ENCODE measurements around the gene MT1HL1.

The MT1HL1 gene

DNA sequence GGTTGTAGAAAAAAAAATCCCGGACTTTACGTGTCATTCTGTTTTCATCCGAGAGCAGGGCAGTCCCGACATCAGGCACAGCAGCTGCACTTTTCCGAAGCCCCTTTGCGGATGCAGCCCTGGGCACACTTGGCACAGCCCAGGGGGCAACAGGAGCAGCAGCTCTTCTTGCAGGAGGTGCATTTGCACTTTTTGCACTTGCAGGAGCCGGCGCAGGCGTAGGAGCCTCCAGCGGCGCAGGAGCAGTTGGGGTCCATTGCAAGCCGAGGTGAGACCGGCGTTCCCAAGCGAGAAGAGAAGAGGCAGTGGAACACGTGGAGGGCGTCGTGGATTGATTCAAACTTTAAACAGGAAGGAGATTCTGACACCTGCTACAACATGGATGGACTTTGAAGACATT is at the start of gene MT1HL1:
TSS of gene MT1HL1 (minus strand) at position 326 of the 400 bp plus-strand sequence. CDS start at position 257, 69 bp downstream.
- FAIRE-seq = no peak

DNA sequence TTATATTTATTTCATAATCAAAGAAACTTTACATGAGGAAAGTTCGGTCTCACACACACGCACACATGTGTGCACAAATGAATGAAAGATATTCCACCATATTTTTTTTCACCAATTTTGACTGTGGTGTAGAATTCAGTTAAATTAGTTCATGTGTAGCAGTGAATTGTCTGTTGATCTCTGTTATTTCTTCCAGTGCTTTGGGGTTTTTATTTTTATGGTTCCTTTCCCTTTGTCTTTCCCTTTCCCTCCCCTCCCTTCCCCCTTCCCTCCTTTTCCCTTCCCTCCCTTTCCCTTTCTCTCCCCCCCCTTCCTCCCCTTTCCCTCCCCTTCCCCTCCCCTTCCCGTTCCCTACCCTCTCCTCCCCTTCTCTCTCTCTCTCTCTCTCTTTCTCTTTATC is 46.7 kb upstream of the MT1HL1 start:
- FAIRE-seq = no peak

DNA sequence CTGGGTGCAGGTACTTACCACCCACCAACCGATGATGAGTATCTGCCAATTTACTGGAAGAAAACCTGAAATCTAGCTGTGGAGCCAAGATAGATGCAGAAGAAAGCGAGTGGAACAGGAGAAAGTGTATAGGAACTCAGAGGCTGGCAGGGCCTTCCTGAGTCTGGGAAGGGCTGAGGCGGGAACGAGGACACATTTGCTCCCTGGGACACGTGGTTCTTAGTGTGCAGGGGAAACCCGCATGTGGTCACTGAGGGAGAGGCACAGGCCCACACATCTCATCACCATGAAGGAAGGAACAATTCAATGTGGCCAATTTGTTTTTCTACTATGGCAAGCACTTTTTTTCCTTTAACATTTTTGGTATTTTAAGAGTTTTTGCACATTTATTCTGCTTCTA is 45.9 kb upstream of the MT1HL1 start:
- no peak for FAIRE-seq

DNA sequence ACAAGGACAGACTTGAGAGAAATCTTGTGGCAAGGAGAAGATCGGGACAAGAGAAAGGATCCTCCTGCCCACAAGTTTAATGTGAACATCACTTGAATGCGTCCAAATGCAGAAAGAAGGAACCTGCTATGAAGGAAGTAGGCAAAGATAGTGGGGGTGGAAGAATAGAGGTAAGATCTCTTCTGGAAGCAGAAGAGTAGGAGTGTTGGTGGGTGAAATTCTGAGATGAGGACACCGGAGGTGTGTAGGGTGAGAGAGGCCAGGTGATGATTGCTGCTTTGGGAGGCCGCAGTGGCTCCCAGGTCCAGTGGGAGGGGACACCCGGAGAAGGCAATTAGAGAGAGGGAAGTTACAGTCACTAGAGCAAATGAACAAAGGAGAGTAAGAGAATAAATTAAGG is 44.6 kb upstream of the MT1HL1 start:
- FAIRE-seq = no peak

DNA sequence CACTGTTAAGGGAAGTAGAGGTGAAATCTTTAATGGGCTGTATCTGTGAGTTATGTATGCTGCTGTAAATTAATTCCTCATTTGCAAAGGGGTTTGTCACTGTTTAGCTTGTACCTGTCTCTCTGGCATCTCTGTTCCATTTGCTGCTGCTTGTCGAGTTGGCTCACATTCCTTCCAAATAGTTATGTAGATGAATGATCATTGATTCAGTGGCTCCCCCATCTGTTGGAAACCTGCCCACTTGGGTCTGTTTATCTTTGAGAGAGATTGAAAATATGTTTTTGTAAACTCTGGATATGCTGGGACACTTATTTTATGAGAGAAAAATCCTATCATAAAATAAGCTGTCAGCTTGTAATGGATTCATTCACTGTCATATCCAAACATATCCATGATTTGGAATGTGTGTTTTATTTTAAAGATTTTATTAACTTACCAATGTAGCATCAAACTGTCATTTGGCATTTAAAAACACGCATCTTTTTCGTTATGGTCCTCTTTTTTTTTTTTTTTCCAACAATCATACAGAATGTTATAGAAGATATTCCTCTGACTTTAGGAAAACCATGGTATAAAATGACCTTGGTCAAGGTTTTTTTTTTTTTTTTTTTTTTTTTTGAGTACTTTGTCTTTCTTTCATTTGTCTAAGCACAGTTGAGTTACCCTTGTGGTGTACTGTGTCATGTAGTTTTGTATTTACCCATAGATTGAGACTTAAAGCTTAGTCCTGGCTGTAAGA is 41.2 kb upstream of the MT1HL1 start:
- FAIRE-seq = no peak

DNA sequence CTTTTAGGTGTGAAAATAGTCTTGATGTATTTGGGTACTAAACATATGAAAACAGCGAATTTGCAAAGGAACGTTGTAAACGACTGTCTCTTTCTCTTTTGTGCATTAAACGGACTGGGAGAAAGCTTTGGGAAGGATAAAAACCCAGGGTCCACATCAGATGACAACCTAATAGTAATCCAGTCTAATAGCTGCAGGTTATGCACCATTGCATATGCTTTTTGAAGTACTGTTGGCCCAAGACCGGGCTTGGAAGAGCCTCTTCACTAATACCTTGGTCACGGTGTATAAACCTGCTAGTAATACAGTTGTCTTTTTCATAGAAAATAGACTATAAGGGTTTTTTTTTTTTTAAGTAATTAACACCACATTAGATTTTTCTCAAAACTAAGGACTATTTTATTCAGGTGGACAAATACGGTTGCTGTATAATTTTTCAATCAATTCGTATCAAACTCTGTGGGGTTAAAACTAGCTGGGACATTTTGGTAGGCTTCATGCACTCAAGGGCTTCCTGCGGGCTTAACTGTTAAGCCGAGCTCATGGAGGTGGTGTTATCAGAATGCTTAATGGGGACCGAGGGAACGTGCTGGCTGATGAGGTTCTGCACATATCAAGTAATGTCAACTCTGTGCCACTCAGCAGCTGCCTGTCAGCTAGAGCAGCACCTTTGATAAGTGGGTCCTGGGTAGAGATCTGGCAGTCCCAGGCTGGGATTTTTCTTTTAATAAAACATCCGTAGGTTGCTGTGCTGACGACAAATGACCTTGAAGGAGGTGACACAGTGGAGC is 39.8 kb upstream of the MT1HL1 start:
- FAIRE-seq = no peak

DNA sequence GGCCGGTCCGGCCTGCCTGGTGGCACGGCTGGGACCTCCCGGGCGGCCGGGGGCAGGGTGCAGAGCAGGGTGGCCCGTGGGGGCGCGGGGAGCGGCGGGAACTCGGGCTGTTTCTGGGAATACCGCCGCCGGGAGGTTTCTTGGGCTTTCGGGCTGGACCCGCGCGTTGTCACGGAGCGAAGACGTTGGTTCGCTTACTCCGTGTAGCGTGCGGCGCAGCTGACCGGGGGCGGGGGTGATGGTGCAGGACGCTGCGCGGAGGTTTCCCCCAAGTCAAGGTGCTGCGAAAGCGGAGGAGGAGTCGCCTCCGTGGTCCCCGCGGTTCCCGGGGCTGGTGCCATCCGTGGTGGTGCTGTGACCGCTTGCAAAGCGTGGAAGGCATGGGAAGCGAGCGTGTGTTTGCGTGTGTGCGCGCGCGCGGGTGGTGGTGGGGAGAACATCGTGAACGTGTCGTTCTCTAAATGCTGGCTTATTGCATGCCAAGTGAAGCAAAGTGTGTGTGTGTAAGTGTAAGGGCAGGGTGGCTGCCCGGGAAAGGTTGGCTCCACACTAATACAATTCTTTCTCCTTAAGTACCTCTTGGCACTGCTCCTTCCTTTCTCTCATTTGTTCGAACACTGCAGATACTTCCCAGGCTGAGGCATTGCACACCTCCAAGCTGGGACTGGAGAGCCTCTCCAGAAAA is 38.8 kb upstream of the MT1HL1 start:
- no peak for FAIRE-seq

DNA sequence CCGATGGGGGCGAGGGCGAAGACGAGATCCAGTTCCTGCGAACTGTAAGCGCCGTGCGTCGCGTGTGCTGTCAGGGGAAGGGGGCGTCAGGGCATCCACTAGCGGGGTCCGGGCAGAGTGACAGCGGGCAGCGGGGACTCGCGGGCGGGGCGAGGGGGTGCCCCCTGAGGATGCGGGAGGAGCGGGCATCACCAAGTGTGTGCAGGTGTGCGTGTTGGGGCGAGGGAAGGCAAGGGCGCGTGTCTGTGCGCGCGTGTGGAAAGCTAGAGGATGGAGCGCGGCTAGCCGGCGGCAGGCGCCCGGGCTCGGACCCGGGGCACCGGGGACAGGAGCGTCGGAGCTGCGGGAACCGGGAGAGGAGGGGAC is 38.3 kb upstream of the MT1HL1 start:
- no peak for FAIRE-seq

DNA sequence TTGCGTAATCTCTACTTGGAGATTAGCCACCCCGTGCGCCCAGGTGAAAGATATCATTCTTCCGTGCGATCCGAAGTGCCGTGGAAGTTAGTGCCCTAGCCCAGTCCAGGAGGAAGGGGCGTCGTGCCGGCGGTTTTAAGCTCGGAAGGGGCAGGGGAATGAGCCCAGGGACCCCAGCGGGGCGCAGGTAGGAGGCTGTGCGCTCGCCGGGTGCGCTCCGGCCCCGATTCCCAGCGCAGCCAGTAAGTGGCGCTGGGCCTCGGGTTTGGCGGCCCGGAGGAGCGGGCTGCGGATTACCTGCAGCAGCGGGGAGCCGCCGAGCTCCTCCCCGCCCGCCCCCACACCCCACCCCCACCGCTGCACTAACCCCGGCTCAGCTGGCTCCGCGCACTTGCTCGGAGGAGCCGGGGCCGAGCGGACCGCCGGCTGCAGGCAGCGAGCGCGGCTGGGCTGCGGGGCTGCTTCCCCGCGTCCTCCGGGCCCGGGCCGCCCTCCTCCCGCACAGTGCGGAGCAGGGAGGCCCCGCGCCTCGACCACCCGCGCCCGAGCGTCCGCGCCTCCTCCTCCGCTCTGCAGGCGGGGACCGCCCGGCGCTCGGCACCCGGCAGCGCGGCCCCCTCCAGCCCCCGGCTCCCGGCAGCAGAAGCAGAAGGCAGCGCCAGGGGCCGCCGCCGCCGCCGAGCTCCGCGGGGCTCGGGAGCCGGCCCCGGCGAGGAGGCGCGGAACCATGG is 37.7 kb upstream of the MT1HL1 start, which contains the start of gene RYR2:
TSS of gene RYR2 (plus strand) at position 390 of the 731 bp plus-strand sequence. CDS start at position 728, 338 bp downstream.
- FAIRE-seq = no peak

DNA sequence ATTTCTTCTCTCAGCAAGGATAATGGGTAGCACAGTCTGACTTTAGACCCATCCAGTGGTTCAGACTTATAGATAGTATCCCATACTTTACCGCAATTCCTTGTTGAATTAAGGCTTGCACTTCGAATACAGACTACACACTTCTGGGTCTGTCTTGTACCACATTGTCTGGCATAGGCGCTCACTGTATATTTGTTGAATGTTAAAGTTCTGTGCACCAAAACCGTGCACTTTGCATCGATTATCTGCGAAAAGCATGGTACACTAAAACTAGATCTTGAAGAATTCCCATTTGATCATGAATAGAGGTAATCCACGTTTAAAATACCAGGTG is 37.2 kb upstream of the MT1HL1 start:
- no peak for FAIRE-seq

DNA sequence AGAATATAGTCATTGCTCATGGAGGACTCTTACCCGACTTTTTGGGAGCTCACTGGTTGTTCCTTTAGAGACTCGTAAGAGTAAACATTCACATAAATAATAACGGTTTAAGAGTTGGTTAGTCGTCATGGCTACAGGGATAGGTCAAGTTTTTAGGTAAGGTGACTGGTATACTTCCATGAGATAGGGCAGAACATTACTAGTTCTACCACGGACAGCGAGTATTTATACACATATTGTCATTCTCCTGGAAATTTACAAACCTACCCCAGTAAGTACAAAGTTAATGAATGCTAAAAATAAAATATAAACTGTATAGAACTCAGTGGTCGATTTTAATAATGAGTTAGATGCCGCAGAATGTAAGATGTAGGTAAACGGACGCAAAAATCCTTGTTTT is 36.6 kb upstream of the MT1HL1 start:
- no peak for FAIRE-seq

DNA sequence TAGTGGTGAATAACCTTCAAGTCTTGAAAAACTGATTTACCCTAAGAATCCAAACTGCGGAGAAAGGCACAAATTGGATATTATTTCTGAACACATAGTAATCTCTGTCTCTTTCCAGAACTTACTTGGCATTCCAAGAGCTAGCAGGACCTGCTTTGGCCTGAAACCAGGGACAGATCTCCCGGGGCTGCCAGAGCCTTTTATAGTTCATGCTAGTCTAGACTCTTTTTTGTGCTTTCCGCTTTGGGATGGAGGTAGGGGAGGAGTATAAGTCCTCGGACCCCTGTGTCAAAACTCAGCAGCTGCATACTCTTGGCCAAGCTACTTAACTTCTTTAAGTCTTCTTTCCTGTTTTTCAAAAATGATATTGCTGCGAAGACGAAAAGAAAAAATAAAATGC is 34.0 kb upstream of the MT1HL1 start:
- FAIRE-seq = no peak

DNA sequence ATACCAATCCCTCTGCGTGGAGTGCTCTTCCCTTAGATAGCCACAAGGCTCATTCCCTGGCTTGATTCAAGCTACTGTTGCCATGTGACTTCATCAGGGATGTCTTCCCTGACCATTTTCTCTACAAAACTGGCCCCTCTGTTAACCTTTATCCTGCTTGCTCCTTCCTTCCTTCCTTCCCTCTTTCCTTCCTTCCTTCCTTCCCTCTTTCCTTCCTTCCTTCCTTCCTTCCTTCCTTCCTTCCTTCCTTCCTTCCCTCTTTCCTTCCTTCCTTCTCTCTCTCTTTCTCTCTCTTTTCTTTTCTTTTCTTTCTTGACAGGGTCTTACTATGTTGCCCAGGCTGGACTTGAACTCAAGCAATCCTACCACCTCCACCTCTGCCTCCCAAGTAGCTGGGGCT is 31.5 kb upstream of the MT1HL1 start:
- no peak for FAIRE-seq

DNA sequence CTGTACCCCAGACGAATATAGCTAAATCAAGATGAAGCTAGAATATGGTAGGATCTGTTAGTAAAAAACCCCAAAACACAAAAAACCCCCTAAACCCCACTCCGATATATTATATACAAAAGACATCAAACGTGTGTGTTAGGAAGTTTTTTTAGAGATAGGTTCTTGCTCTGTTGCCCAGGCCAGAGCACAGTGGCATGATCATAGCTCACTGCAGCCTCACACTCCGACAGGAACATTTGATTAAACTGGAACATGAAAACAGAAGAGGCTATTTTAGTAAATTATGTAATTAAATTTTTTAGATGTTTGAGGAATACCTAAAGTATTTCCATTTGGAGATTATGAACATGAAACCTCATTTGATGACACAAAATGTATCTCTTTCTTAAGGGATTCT is 29.6 kb upstream of the MT1HL1 start:
- FAIRE-seq = no peak

DNA sequence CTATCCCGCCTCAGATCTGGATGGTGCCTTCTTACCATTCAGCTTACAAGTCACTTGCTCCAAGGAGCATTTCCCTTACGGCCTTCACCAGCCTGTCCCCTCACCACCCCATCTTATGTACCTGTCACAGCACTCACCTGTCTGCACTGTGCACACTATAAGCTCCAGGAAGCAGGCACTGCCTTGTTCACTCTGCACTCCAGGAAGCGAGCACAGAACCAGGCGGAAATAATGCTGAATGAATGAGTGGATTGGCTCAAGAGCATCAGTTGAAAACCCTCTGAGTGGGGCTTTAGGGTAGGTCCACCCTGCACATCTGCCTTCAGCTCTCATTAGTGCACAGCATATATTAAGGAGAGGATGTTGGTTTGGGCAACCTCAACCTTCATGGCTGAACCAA is 28.8 kb upstream of the MT1HL1 start:
- FAIRE-seq = no peak

DNA sequence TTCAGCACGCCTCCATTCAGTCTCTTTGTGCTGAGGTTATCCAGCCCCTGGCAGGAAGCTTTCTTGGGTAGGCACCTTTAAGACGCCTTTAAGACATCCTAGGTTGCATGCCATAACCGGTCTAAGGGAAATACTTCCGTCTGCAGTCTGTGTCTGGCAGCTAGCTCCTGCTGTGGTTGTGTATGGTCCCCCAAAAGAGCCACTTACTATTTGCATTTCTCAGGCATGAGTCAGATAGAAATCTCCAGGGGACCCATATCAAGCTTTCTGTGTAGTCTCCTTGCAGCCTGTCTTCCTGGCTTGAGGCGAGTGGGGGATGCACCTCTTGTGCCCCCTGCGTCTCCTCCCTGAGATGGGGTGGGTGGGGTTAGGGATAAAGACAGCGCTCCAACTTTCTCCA is 27.8 kb upstream of the MT1HL1 start:
- no peak for FAIRE-seq

DNA sequence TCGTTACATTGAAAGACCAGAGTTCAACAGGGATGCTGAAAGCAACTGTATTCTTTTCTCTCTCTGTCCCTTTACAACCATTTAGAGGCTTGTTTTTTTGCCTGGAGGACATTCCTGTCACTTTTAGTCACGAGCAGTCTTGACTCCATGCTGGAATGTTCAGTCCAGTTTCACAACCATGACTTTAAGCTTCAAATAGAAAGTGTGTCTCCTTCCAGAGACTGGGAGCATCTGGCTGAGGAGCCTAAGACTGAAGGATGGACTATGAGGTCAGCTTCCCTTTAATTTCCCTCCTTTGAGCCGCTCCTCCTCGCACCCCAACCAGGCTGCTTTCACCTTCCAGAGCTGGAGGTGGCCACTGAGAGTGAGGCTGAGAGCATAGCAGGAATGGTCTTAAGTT is 27.2 kb upstream of the MT1HL1 start:
- FAIRE-seq = no peak

DNA sequence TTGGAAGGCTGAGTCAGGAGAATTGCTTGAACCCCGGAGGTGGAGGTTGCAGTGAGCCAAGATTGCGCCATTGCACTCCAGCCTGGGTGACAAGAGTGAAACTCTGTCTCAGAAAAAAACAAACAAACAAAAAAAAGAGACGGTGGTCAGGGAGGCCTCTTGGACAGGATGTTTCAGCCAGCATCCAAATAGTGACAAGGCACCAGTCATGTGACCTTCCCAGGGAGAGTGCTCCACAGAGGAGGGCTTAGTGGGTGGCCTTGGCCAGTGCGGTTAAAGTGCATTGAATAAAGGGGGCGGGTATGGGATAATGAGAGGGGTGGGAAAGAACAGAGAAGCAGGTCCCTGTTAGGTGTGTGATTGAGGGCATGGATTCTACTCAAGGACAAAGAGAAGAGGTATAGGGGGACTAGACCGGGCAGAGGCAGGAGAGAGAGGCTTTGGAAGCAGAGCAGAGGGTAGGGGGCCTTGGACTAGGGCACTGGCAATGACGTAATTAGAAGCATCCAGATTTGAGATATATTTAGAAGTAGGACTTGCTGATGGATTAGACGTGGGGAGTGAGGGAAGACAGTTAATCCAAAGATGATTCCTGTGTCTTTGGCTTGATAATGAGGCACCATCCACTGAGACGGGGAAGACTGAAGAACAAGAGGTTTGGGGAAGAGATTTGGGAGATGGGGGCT is 25.8 kb upstream of the MT1HL1 start:
- FAIRE-seq = no peak

DNA sequence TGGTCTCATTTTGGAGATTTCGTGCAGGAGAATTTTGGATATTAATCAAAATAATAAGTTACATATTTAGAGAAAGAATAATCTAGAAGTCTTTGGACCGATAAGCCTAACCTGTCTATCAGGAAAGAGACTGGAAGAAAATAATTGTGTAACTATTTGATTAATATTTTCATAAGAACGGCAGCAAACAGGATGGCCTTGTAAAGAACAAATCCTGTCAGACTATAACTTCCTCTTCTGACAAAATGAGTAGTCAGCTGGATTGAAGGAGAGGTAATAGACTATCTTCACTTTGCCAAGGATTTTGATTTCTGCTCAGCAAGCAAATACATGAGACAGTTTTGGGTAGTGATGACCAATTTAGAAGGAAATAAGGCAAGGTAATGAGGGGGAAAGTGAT is 25.0 kb upstream of the MT1HL1 start:
- FAIRE-seq = no peak

DNA sequence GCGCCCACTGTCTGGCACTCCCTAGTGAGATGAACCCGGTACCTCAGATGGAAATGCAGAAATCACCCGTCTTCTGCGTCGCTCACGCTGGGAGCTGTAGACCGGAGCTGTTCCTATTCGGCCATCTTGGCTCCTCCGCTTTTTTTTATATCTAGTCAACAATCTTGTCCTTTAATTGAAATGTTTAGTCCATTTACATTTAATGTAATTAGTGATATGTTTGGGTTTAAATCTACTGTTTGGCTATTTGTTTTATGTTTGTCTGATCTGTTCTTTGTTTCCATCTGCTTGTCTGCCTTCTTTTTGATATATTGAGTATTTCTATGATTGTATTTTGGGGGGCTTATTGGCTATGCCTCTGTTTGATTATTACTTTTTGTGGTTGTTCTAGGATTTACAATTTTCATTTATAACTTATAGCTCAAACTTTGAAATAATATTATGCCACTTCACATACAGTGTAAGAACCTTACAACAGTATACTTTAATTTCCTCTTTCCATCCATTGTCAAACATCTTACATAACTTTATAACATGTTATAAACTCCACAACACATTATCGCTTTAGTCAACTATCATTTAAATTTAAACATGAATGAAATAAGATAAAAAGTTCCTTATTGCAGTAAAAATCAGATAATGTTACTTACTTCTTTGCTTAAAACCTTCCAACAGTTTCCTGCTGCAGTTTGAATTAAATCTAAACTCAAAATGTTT is 21.3 kb upstream of the MT1HL1 start:
- no peak for FAIRE-seq

DNA sequence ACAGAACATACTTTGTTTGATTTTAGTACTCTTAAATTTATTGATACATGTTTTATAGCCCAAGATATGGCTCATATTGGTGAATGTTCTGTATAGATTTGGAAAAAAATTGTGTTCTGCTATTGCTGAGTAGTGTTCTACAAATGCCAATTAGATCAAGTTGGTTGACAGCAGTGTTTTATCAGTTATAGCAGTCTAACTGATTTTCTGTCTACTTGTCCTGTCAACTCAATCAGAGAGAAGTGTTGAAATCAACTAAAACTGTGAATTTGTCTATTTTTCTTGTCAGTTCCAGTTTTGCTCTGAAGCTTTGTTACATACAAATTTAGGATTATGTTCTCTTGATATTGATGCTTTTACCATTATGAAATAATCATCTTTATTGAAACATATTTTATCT is 14.7 kb upstream of the MT1HL1 start:
- FAIRE-seq = no peak

DNA sequence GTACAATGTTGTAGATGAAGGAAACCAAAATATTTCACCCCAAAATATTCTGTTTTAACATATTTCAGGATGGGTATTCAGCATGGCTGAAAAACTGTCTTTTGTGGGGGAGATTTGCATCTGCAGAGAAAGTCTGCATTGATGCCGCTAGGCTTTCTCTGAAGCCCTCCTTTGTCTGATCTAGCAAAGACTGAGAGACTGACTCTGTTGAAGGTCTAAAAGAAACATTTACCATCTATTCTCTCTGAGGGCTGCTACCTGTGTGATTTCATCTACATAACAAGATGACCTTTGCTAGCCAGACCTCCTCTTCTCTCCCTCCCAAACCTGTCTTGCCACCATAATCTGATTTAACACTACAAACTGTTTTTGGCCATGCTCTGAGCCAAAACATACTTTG is 12.4 kb upstream of the MT1HL1 start:
- no peak for FAIRE-seq

Measured in G401.6 (cell line).